ENCODE data around the gene CLDN19.

- no peak for TF ChIP-seq BRF1 (IDR thresholded peaks at IDR 0.05; ENCODE audit: borderline replicate concordance, extremely low read depth, insufficient read length)
- TF ChIP-seq CREB3L1 (IDR thresholded peaks at IDR 0.05; ENCODE audit: borderline replicate concordance, low read depth), result no peak
- TF ChIP-seq, protein P1, sequence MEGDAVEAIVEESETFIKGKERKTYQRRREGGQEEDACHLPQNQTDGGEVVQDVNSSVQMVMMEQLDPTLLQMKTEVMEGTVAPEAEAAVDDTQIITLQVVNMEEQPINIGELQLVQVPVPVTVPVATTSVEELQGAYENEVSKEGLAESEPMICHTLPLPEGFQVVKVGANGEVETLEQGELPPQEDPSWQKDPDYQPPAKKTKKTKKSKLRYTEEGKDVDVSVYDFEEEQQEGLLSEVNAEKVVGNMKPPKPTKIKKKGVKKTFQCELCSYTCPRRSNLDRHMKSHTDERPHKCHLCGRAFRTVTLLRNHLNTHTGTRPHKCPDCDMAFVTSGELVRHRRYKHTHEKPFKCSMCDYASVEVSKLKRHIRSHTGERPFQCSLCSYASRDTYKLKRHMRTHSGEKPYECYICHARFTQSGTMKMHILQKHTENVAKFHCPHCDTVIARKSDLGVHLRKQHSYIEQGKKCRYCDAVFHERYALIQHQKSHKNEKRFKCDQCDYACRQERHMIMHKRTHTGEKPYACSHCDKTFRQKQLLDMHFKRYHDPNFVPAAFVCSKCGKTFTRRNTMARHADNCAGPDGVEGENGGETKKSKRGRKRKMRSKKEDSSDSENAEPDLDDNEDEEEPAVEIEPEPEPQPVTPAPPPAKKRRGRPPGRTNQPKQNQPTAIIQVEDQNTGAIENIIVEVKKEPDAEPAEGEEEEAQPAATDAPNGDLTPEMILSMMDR (IDR thresholded peaks at IDR 0.05 in 2 of 3, conservative IDR thresholded peaks at IDR 0.05 in 1 of 3; ENCODE audit: insufficient read depth in 2 of 3, low read depth in 1 of 3, low read length in 3 of 3), result no peak; a peak in 2 of 6 replicates
- no peak for TF ChIP-seq SMAD3 (CRISPR knock-in tag; conservative IDR thresholded peaks at IDR 0.05)
- no peak for TF ChIP-seq ELF1 (tag; IDR thresholded peaks at IDR 0.05)
These were observed 19.1 kb upstream of the CLDN19 start for GRCh38 chr1:42759114-42759513.
